Measurements from ENCODE around the gene SLC22A17.

DNA sequence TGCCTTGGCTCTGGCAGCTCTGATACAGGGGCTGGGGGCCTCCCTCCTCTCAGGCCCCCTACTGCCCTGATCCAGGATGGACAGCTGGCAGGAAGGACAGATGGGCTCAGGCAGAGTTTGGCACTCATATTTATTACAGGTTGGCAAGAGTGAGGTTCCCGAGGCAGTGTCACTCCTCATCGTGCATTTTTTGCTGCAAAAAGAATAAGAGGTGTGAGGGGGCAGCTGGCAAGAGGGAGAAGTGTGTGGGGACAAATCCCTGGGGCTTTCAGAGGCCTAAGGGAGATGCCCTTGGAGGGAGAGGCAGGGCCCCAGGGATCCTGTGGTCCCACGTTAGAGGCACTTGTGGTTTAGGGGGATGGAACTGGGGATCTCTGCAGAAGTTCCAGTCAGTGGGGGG is 29.2 kb upstream of the SLC22A17 start:
- no peak for TF ChIP-seq RFX5 (IDR thresholded peaks at IDR 0.05; ENCODE audit: borderline replicate concordance, low read depth, low read length)
- no peak for TF ChIP-seq SP4 (IDR thresholded peaks at IDR 0.05; ENCODE audit: low read length)
- no peak for TF ChIP-seq TAF1 (IDR thresholded peaks at IDR 0.05; ENCODE audit: low read depth, low read length)
- no peak for TF ChIP-seq PHF8 (conservative IDR thresholded peaks at IDR 0.05; ENCODE audit: low read depth, low read length)
- TF ChIP-seq, protein P1, sequence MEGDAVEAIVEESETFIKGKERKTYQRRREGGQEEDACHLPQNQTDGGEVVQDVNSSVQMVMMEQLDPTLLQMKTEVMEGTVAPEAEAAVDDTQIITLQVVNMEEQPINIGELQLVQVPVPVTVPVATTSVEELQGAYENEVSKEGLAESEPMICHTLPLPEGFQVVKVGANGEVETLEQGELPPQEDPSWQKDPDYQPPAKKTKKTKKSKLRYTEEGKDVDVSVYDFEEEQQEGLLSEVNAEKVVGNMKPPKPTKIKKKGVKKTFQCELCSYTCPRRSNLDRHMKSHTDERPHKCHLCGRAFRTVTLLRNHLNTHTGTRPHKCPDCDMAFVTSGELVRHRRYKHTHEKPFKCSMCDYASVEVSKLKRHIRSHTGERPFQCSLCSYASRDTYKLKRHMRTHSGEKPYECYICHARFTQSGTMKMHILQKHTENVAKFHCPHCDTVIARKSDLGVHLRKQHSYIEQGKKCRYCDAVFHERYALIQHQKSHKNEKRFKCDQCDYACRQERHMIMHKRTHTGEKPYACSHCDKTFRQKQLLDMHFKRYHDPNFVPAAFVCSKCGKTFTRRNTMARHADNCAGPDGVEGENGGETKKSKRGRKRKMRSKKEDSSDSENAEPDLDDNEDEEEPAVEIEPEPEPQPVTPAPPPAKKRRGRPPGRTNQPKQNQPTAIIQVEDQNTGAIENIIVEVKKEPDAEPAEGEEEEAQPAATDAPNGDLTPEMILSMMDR (IDR thresholded peaks at IDR 0.05; ENCODE audit: control extremely low read depth in 1 of 3, insufficient read depth in 1 of 3, low read depth in 1 of 3, low read length in 3 of 3): no peak
- TF ChIP-seq POLR2A (IDR thresholded peaks at IDR 0.05; ENCODE audit: control extremely low read depth in 1 of 2, low read depth in 2 of 2, low read length in 2 of 2): no peak
- no peak for TF ChIP-seq RAD21 (IDR thresholded peaks at IDR 0.05 in 1 of 2, conservative IDR thresholded peaks at IDR 0.05 in 1 of 2; ENCODE audit: low read depth in 2 of 2, low read length in 2 of 2)
- TF ChIP-seq GABPA (IDR thresholded peaks at IDR 0.05; ENCODE audit: borderline replicate concordance, insufficient read depth, low read length): no peak

Data from H1 (cell line).